HepG2 (cell line): ENCODE results near the gene PCGF2. TPM values are rescaled to one million over a fixed set of nuclear protein-coding genes. Genes with fewer than 3 reads are reported as not detected.
A peak's percentile ranks its signal among the peaks of the same experiment; 100 is the strongest.

Experiments used
- ATAC-seq: fragments of 200-7000 bp; cut with Tn5 transposase; 3 replicates; pipeline ENCODE4 v1.9.1; 2020; ENCODE audit warnings: mild to moderate bottlenecking, moderate library complexity
- BruUV-seq: library from RNA; stranded (reverse); fragments of 400-500 nt; replicated peaks from 2 replicates; lab custom pipeline; 2021; lab: Mats Ljungman, UMichigan
- CTCF ChIA-PET: fragments of 300-600 bp; formaldehyde crosslinking; extraction: SDS; loops from one replicate; lab custom pipeline; 2021; ENCODE audit warnings: low total read pairs, inconsistent platforms, low intra/inter-chr PET ratio; lab: Yijun Ruan, JAX
- POLR2A ChIA-PET: fragments of 350-600 bp; sonication (Branson Sonifier 250); formaldehyde crosslinking; loops from one replicate; lab custom pipeline; 2020; ENCODE audit warnings: antibody characterized with exemption, inconsistent platforms; lab: Yijun Ruan, JAX
- DNase-seq: peaks from one replicate; pipeline ENCODE4 v3.0.0-alpha.2; 2015; ENCODE audit warnings: low spot score
- FAIRE-seq: peaks from 3 replicates; lab custom pipeline; 2011; peaks lifted over from hg19 to GRCh38; lab: Jason Lieb, UNC
- H2AFZ ChIP-seq: one replicate; pipeline ENCODE4 v1.6.1; 2011; ENCODE audit warnings: low read length, inconsistent platforms
- H3K27ac ChIP-seq: fragments of 300-600 bp; 3 replicates; pipeline ENCODE4 v1.8.0; 2011; ENCODE audit warnings: mixed run types, mild to moderate bottlenecking, mixed read lengths, low read length, inconsistent platforms; ENCODE audit not compliant: insufficient read depth; ENCODE audit errors: extremely low read length
- H3K27me3 ChIP-seq, 2 experiments: fragments of 200-600 bp in 1 of 2; 2 replicates in 1 of 2; 3 replicates in 1 of 2; pipeline versions ENCODE4 v1.6.0 to v1.8.0; 2011; ENCODE audit warnings: low read length in 2 of 2, mild to moderate bottlenecking in 2 of 2, moderate library complexity in 2 of 2, inconsistent platforms in 1 of 2; ENCODE audit not compliant: insufficient read depth in 2 of 2, control insufficient read depth in 1 of 2
- H3K36me3 ChIP-seq, 2 experiments: fragments of 200-600 bp in 1 of 2; replicated peaks in 1 of 2; 2 replicates in 1 of 2; 3 replicates in 1 of 2; pipeline versions ENCODE4 v1.5.1 to v1.8.0; 2011; ENCODE audit warnings: low read length in 2 of 2, inconsistent platforms in 1 of 2; ENCODE audit not compliant: insufficient read depth in 2 of 2, control insufficient read depth in 1 of 2
- H3K4me1 ChIP-seq: 2 replicates; pipeline ENCODE4 v1.5.1; 2012; ENCODE audit warnings: low read length, inconsistent platforms; ENCODE audit not compliant: insufficient read depth
- H3K4me2 ChIP-seq: 2 replicates; pipeline ENCODE4 v1.6.0; 2011; ENCODE audit warnings: low read depth, low read length, inconsistent platforms
- H3K4me3 ChIP-seq, 3 experiments: fragments of 200-600 bp in 1 of 3; sonication (generic), shearing (Covaris generic) in 1 of 3; replicated peaks in 1 of 3; 2 replicates each; pipeline ENCODE4 v1.5.1; 2011 to 2016; ENCODE audit warnings: low read length in 3 of 3, inconsistent platforms in 2 of 3, low read depth in 2 of 3, mild to moderate bottlenecking in 2 of 3, control low read depth in 1 of 3, mixed read lengths in 1 of 3; ENCODE audit not compliant: insufficient read depth in 1 of 3
- H3K79me2 ChIP-seq: one replicate; pipeline ENCODE4 v1.6.1; 2011; ENCODE audit warnings: low read length, inconsistent platforms; ENCODE audit not compliant: insufficient read depth
- H3K9ac ChIP-seq: 2 replicates; pipeline ENCODE4 v1.6.0; 2011; ENCODE audit warnings: mild to moderate bottlenecking, low read depth, low read length, inconsistent platforms; ENCODE audit not compliant: insufficient read depth
- H3K9me3 ChIP-seq: 2 replicates; pipeline ENCODE4 v1.5.1; 2012; ENCODE audit warnings: mild to moderate bottlenecking, low read length
- H4K20me1 ChIP-seq: 2 replicates; pipeline ENCODE4 v1.6.0; 2011; ENCODE audit warnings: inconsistent platforms, mild to moderate bottlenecking, low read length, moderate library complexity; ENCODE audit not compliant: insufficient read depth
- ADNP ChIP-seq: sonication (generic); formaldehyde crosslinking; IDR thresholded peaks from 2 replicates; pipeline ENCODE4 v1.4.0; 2020; ENCODE audit warnings: missing genetic modification reagents
- ATF5 ChIP-seq: sonication (generic); formaldehyde crosslinking; IDR thresholded peaks from 2 replicates; pipeline ENCODE4 v1.4.0; 2020; ENCODE audit warnings: mild to moderate bottlenecking, low read depth, missing genetic modification reagents
- FOXM1 ChIP-seq: sonication (generic); formaldehyde crosslinking; IDR thresholded peaks from 2 replicates; pipeline ENCODE4 v1.5.0; 2020; ENCODE audit warnings: missing genetic modification reagents
- GMEB1 ChIP-seq: sonication (generic); formaldehyde crosslinking; IDR thresholded peaks from 2 replicates; pipeline ENCODE4 v1.5.1; 2020; ENCODE audit warnings: missing genetic modification reagents, mild to moderate bottlenecking, borderline replicate concordance
- HNRNPLL ChIP-seq: fragments of 200-400 bp; formaldehyde crosslinking; IDR thresholded peaks from 2 replicates; pipeline ENCODE4 v1.6.1; 2017; ENCODE audit warnings: mild to moderate bottlenecking, low read depth, low read length; ENCODE audit not compliant: poor library complexity, severe bottlenecking
- MBD4 ChIP-seq: IDR thresholded peaks from 2 replicates; pipeline ENCODE4 v1.6.1; 2012; ENCODE audit warnings: low read length, inconsistent platforms, borderline replicate concordance
- SALL1 ChIP-seq: sonication (generic); formaldehyde crosslinking; IDR thresholded peaks from 2 replicates; pipeline ENCODE4 v1.8.0; 2022; ENCODE audit warnings: mild to moderate bottlenecking, missing genetic modification reagents
- SAP130 ChIP-seq: IDR thresholded peaks from 2 replicates; pipeline ENCODE4 v1.6.1; 2016; ENCODE audit warnings: low read depth
- SATB2 ChIP-seq: sonication (generic); formaldehyde crosslinking; IDR thresholded peaks from 2 replicates; pipeline ENCODE4 v1.5.0; 2020; ENCODE audit warnings: missing genetic modification reagents
- SMAD1 ChIP-seq: sonication (generic); formaldehyde crosslinking; IDR thresholded peaks from 2 replicates; pipeline ENCODE4 v1.4.0; 2020; ENCODE audit warnings: missing genetic modification reagents, low read depth, mild to moderate bottlenecking, borderline replicate concordance
- TFDP2 ChIP-seq: sonication (generic); formaldehyde crosslinking; IDR thresholded peaks from 2 replicates; pipeline ENCODE4 v1.4.0; 2020; ENCODE audit warnings: missing genetic modification reagents
- U2AF2 ChIP-seq: fragments of 200-400 bp; formaldehyde crosslinking; IDR thresholded peaks from 2 replicates; pipeline ENCODE4 v1.6.1; 2017; ENCODE audit warnings: low read depth, mild to moderate bottlenecking, low read length
- ZBTB10 ChIP-seq: sonication (generic); formaldehyde crosslinking; IDR thresholded peaks from 2 replicates; pipeline ENCODE4 v1.4.0; 2020; ENCODE audit warnings: missing genetic modification reagents, borderline replicate concordance
- ZBTB14 ChIP-seq: sonication (generic); formaldehyde crosslinking; IDR thresholded peaks from 2 replicates; pipeline ENCODE4 v1.4.0; 2020; ENCODE audit warnings: missing genetic modification reagents
- ZNF614 ChIP-seq: IDR thresholded peaks from 2 replicates; pipeline ENCODE4 v1.6.1; 2018; ENCODE audit warnings: missing biosample characterization, missing genetic modification reagents, inconsistent platforms, borderline replicate concordance
- ZNF724P ChIP-seq: sonication (generic); formaldehyde crosslinking; IDR thresholded peaks from 2 replicates; pipeline ENCODE4 v1.8.0; 2022; ENCODE audit warnings: missing genetic modification reagents, borderline replicate concordance
- WGBS: methylation state at CpG from one replicate; pipeline ENCODE4 v1.1.6; 2017; ENCODE audit warnings: low lambda C conversion rate; 5-methylcytosine and 5-hydroxymethylcytosine counted together
- in situ Hi-C: cut with HindIII; loops from 2 replicates; pipeline ENCODE4 v1.10.0; 2017; ENCODE audit warnings: low pct_unique_long_range_greater_than_20kb; ENCODE audit not compliant: extremely low pct_ligation_motif_present
- intact Hi-C: fragments of 100-400 bp; cut with micrococcal nuclease; formaldehyde crosslinking; loops from one replicate; pipeline ENCODE4 v1.10.0; 2022; ENCODE audit not compliant: unreplicated experiment
- polyA plus RNA-seq, 8 experiments: library from polyadenylated mRNA; depleted of rRNA in 3 of 8; stranded (reverse) in 7 of 8; unstranded in 1 of 8; fragments of >200 nt; fragmentation: Illumina TruSeq in 4 of 8; extraction: Trizol in 4 of 8; gene quantifications; 2 replicates each; pipeline versions ENCODE4 v1.2.1 to v1.2.3, GENCODE V29; 2011 to 2016; ENCODE audit warnings: low read depth in 4 of 8, missing spikeins in 1 of 8, mixed read lengths in 1 of 8; ENCODE audit not compliant: insufficient read depth in 1 of 8
- total RNA-seq, 5 experiments: library from RNA; depleted of rRNA; stranded (reverse); fragments of >200 nt; fragmentation: Illumina TruSeq; extraction: Trizol; gene quantifications; 2 replicates each; pipeline ENCODE4 v1.2.3, GENCODE V29; 2016; ENCODE audit warnings: low read depth in 1 of 5

PCGF2 gene
- total and polyA plus RNA-seq, 2 of the 13 experiments (the other 11 are each of a cell fraction or from before 2014, with no cell fraction given) = 11.6 to 29.4 TPM

GRCh38 chr17:38777641-38778250 is 29.6 kb upstream of the PCGF2 start:
- Histone ChIP-seq H3K36me3 (peaks cover 65 to 87% of the 10 kb centered on the region in 2 experiments), H2AFZ (no peak overlapping the region), H3K4me3 (no peak overlapping the region), H3K79me2 (no peaks in the 10 kb centered on the region), H3K9me3 (no peaks in the 10 kb centered on the region), H3K4me1 (no peaks in the 10 kb centered on the region), H3K9ac (no peak overlapping the region), H3K4me2 (no peak overlapping the region), H3K27me3 (no peaks in the 10 kb centered on the region), H3K27ac (no peak overlapping the region), H4K20me1 (no peaks in the 10 kb centered on the region)
- ChIA-PET POLR2A (interaction anchor here (0.7 kb wide), 1 partner anchor 21 kb away, joined by 3 read pairs; the partner anchor contains the start of gene PIP4K2B), CTCF (no interaction called here)
- ATAC-seq = peak; percentile 34; the same call in 1 of the 3 replicates
- intact Hi-C loops = no loop called here
- 78% methylated on average over 7 of the region's 7 CpGs for WGBS
- TF ChIP-seq ZBTB14 (CRISPR knock-in tag) (no peak), SMAD1 (CRISPR knock-in tag) (no peak), SATB2 (CRISPR knock-in tag) (no peak), U2AF2 (no peak), ZNF724P (CRISPR knock-in tag) (no peak), FOXM1 (CRISPR knock-in tag) (no peak), MBD4 (no peak), GMEB1 (no peak), ADNP (CRISPR knock-in tag) (no peak), ZBTB10 (CRISPR knock-in tag) (no peak), ZNF614 (CRISPR knock-in tag) (no peak), SALL1 (CRISPR knock-in tag) (no peak), TFDP2 (CRISPR knock-in tag) (no peak), SAP130 (CRISPR knock-in tag) (no peak), ATF5 (no peak), HNRNPLL (no peak)
- BruUV-seq = no TSS peak
- in situ Hi-C loops = no loop called here
- no peak for DNase-seq
- no peak for FAIRE-seq
